NCI-H2081 treated with DMSO at 0.1 percent for 48 hours (cell line): Measurements from ENCODE around the gene ARHGAP44.

Source experiments
- DNase-seq: peaks from one replicate; lab custom pipeline; 2025; lab: John Stamatoyannopoulos, UW

ARHGAP44 gene

GRCh38 chr17:12900474-12900873, 111.2 kb downstream of the ARHGAP44 start:
- DNase-seq: no peak

- no peak for DNase-seq
Observed at GRCh38 chr17:12902046-12902445, 112.7 kb downstream of the ARHGAP44 start.

GRCh38 chr17:12907477-12907876, 118.2 kb downstream of the ARHGAP44 start:
- DNase-seq: no peak

- DNase-seq: no peak
Observed at GRCh38 chr17:12909046-12909445, 119.7 kb downstream of the ARHGAP44 start.

GRCh38 chr17:12909511-12909910, 120.2 kb downstream of the ARHGAP44 start:
- DNase-seq: no peak

- no peak for DNase-seq
Observed at GRCh38 chr17:12911239-12911638, 121.9 kb downstream of the ARHGAP44 start.

GRCh38 chr17:12917399-12917798, 128.1 kb downstream of the ARHGAP44 start:
- no peak for DNase-seq

- DNase-seq: no peak
Observed at GRCh38 chr17:12918142-12918541, 128.8 kb downstream of the ARHGAP44 start.

- no peak for DNase-seq
Observed at GRCh38 chr17:12922120-12922519, 132.8 kb downstream of the ARHGAP44 start.

GRCh38 chr17:12924614-12925013, 135.3 kb downstream of the ARHGAP44 start:
- DNase-seq: no peak

- no peak for DNase-seq
Observed at GRCh38 chr17:12927001-12927400, 137.7 kb downstream of the ARHGAP44 start.

- DNase-seq: no peak
Observed at GRCh38 chr17:12927541-12928425, 138.5 kb downstream of the ARHGAP44 start.

GRCh38 chr17:12928736-12929135, 139.4 kb downstream of the ARHGAP44 start:
- DNase-seq: no peak

GRCh38 chr17:12936501-12936900, 147.2 kb downstream of the ARHGAP44 start:
- DNase-seq: no peak

GRCh38 chr17:12940699-12941098, 151.4 kb downstream of the ARHGAP44 start:
- no peak for DNase-seq

- no peak for DNase-seq
Observed at GRCh38 chr17:12947047-12947446, 157.7 kb downstream of the ARHGAP44 start.

GRCh38 chr17:12952012-12952411, 162.7 kb downstream of the ARHGAP44 start:
- no peak for DNase-seq

- no peak for DNase-seq
Observed at GRCh38 chr17:12953156-12953555, 163.9 kb downstream of the ARHGAP44 start.

- DNase-seq: no peak
Observed at GRCh38 chr17:12955521-12955920, 166.2 kb downstream of the ARHGAP44 start.

- DNase-seq: no peak
Observed at GRCh38 chr17:12958786-12959185, 169.5 kb downstream of the ARHGAP44 start.

GRCh38 chr17:12959441-12959840, 170.1 kb downstream of the ARHGAP44 start:
- DNase-seq: no peak

GRCh38 chr17:12961655-12962054, 172.4 kb downstream of the ARHGAP44 start:
- DNase-seq: no peak

- DNase-seq: no peak
Observed at GRCh38 chr17:12963505-12963904, 174.2 kb downstream of the ARHGAP44 start.

- no peak for DNase-seq
Observed at GRCh38 chr17:12964162-12964561, 174.9 kb downstream of the ARHGAP44 start.
